ENCODE measurements around the gene DR1.
"Not testable (repeated sequence)": the region's sequence is repeated elsewhere in the genome, so short reads cannot be mapped to it uniquely, and the experiment has no call there.

Gene DR1

DNA sequence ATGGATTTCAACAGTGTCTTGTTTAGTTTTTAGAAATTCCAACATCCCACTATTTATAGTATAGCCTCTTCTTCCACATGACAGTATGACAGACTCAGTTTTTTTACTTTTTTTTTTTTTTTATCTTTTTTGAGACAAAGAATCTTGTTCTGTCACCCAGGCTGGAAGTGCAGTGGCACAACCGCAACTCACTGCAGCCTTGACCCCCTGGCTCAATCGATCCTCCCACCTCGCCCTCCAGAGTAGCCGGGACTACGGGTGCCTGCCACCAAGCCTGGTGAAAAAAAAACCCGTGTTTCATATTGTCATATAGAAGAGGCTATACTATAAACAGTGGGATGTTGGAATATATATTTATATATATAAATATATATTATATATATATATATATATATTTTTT lies 1.2 kb upstream of the DR1 start:
- DNase-seq = no peak

DNA sequence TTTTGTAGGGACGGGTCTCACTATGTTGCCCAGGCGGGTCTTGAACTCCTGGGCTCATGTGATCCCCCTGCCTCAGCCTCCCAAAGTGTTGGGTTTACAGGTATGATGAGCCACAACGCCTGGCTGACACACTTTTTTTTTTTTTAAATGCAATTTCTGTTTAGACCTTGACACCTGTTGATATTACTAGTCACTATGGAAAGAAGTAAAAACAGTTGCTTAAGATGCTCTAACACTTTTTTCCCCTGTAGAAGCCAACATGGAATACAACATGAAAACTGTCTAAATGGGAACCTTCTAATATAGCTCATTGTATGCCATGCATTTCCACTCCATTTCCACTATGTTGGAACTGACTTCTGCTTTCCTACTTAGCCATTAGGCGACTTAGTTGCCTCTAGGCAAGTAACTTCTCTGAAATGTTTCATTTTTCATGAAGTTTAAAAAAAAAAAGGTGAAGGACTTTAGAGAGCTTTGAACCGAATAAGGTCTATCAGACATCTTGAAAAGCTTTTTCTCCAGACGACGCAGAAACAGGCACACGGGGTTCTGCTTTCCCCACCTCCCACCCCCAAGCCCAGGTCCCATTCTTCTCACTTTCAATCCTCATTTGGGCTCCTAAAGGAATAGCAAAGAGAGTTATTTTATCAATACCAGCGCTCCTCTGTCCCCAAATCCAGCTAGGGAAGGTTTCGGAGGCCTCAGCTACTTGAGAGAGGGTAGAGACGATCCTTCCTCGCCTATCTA lies 648 bp upstream of the DR1 start:
- no peak for DNase-seq

DNA sequence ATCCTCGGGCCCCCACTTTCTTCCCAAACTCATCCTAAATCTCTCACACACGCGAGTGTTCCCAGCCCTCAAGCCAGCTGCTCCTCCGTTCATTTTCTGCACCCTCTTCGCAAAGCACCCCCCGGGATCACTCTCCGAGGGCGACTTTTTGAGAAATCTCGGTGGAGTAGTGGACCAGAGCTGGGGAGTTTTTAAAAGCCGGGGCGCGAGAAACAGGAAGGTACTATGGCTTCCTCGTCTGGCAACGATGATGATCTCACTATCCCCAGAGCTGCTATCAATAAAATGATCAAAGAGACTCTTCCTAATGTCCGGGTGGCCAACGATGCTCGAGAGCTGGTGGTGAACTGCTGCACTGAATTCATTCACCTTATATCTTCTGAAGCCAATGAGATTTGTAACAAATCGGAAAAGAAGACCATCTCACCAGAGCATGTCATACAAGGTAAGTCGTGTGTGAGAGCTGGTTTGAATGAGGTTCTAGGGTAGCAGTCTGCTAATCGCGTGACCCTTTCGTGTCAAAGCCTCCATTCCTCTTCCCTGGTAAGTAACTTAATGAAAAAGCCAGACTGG lies 800 bp downstream of the DR1 start:
- DNase-seq = peak; percentile 49

DNA sequence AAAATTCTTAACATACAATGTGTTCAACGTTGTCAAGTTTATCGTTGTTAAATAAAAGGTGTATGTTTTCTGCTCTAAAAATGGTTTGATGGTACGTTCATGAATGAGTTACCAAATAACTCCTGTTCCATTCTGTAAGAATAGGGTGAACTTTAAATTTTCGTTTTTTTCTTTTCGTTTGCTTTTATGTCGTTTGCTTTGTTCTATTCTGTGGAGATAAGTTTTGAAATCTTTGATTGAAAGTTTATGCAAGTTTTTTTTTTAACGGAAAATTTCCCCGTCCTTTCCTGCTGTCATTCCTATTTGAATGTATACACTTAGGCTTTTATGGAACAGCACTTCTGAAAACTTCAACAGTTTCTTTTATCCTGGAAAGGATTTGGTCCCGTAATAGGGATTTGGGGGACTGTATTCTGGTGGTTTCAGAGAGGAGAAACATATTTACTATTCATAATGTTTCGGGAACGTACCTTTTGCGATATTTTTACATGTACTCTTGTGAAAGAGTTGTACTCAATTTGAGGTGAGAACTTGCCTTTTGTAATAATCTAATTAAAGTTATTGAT lies 1.7 kb downstream of the DR1 start:
- DNase-seq = no peak

DNA sequence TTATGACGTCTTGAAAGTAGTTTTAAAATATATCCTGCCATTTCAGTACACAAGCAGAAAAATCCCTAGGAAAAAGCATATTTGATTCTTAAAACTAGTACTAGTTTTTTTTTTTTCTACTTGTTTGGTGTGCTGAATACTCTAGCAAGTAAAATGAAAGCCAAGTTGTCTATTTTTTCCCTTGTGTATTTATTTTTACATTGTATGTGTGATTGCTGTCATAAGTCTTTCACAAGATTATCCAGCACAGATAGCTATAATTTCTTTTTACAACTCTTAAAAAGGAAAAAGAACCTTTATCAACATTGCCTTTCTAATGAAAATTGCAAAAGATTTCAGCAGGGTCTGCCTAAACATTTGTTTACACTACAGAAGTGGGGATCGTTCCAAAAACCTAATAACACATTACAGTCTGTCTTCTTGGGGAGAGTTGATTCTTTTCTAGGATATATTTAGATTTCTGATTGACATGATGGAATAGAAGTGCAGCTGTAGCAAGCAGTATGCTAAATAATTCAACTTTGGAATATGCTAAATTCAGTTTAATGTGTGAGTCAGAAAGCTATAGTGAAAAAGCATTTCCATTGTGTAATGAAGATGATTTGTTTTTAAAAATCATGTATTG lies 2.5 kb downstream of the DR1 start:
- no peak for DNase-seq

- DNase-seq = no peak
Observed at GRCh38 chr1:93349231-93350135, 3.8 kb downstream of the DR1 start.

GRCh38 chr1:93350322-93350721 lies 4.6 kb downstream of the DR1 start:
- DNase-seq = no peak

DNA sequence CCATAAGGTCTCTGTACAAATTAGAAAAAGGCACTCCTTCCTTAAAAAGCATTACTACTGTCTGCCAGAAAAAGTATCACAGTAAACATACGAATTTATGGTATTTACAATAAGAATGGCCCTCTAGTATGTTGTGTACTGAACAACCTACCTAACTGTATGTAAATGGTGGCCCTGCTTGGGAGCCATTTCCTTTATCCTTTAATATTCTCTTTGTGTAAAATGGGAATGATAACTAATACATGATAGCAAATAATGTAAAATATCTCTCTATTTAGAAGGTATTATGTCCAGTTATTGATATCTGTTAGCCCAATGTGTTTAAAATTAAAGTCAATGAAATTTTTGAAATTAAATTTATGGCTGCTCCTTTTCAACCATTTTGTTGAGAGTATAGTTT lies 5.2 kb downstream of the DR1 start:
- DNase-seq = no peak

GRCh38 chr1:93351346-93351745 lies 5.6 kb downstream of the DR1 start:
- DNase-seq = not testable (repeated sequence)

DNA sequence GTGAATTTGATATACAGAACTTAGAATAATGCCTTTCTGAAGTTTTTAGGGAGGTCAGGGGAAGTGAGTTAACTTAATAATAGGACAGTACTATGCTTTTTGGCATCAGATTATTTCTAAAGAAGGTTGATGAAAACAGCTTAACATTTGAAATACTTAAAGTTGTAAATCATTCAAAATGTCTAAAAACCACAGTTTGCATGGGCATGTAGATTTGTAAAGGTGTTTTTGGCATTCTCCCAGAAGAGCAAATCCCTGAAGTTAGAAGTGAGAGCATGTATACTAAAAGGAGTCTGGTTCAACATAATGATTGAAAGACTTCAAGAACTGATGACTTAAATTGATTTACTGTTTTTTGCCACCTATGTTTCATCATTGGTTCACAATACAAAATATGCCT lies 6.7 kb downstream of the DR1 start:
- DNase-seq = no peak

DNA sequence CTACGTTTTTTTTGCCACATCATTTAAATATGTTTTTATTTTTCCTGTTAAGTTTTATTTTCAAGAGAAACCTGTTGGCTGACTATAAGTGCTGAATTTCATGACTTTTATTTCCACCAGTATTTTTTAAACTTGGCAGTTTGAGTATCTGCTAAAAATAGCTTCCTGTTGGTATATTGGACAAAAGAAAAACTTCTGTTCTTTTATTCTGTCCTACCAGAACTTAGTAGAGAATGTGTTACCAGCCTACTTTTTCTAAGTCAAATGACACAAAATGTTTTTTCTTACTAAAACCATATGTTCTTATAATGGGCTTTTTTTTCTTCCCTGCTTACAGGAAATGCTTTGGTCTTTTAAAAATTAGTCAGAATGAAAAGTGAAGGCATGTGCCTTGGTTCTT lies 7.6 kb downstream of the DR1 start:
- no peak for DNase-seq

GRCh38 chr1:93354749-93355148 lies 9.0 kb downstream of the DR1 start:
- no peak for DNase-seq

- DNase-seq = no peak
Observed at GRCh38 chr1:93357242-93357641, 11.5 kb downstream of the DR1 start.

DNA sequence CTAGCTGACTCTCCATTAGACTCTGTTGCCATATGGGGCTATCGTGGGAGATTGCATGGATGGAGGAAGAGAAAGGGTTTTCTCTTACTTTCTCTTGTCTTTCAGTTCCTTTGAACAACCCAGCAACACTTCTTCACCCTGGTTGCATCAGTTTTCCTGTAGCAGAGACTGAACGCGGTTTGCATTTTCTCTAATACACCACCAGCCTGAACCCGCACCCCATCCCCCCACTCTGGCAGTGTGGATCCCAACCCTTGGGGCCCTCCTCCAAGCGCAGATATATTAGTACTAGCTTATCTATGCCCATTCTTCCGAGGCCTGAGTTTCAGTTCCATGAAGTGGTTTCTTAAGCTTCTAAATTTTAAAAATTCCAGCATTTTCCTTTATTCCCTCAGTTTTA lies 12.6 kb downstream of the DR1 start:
- no peak for DNase-seq

DNA sequence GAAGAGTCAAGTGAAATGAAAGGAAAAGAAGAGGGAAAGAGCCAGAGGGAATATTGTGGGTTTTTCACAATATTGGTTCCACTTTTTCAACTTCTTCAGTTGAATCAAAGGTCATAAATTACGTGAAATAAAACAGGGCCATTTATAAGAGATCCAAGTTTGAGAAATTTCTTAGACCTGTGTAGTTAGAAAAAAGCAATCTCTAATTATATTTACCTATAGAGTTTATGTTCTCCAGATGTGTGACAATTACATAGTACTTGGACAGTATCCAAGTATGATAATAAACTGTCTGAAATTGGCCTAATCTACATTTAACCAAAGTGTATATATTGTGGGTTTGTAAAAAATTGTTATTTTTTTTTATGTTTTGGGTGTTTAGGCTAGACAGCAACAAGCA lies 14.4 kb downstream of the DR1 start:
- no peak for DNase-seq

DNA sequence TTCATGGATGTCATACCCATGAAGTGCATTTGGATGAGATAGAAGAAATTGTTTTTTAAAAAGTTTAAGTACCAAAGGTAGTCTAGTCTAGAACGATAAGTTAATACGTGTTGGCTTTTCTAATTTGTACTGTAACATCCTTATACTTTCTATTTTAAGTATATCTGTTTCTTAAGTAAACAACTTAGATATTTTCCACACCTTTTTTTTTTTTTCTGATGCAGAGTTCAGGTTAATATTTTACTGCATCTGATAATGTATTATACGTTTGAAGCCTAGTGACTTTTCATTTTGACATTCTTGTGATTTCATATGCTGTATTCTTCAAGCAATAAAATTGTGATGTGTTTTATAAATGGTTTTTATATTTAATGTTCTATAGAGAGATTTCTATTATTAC lies 16.5 kb downstream of the DR1 start:
- DNase-seq = no peak

GRCh38 chr1:93365813-93366212 lies 20.1 kb downstream of the DR1 start:
- no peak for DNase-seq

DNA sequence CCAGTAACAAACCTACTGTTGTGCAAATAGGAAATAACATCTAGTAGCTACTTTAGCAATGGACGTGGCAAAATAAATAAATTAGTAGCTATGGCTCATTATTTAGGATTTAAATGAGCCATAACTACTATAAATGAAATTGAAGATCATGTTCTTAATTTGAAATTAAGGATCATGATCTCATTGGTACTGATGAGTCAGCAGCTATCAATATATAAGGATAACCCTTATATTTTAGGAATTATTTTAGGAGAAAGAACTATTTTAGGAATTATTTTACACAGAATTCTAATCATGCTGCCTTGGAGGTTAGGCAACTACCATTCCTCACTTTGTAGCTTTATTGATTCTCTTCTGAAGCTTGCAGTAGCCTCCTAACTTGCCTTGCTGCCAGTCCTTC lies 24.0 kb downstream of the DR1 start:
- DNase-seq = no peak

DNA sequence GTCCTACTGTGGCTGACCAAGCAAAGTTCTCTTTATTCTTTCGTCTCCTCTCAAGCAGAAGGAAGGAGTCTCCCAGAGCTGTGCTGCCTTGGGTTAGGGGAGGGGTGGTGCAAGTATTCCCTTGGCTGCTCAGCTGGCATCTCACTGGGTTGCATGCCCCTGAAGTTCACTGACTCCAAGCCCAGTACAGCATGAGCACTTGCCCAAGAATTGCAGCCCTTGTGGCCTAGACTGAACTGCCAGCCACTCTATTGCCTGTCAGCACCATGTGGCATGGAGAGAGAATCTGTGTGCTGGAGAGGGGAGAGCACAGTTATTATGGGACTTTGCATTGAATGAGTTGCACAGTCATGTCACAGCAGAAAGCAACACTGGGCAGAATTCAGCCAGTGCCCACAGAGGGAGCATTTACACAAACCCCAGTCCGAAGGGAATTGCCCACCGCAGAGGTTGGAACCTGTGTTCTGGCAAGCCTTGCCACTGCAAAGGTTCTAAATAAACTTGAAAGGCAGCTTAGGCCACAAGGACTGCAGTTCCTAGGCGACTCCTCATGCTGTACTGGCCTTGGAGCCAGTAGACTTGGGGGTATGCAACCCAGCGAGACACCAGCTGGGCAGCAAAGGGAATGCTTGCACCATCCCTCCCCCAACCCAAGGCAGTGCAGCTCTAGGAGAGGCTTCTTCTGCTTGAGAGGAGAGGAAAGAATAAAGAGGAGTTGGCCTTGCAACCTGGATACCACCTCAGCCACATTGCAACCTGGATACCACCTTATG lies 28.8 kb downstream of the DR1 start:
- DNase-seq = no peak

GRCh38 chr1:93384656-93385055 lies 38.9 kb downstream of the DR1 start:
- DNase-seq = no peak

DNA sequence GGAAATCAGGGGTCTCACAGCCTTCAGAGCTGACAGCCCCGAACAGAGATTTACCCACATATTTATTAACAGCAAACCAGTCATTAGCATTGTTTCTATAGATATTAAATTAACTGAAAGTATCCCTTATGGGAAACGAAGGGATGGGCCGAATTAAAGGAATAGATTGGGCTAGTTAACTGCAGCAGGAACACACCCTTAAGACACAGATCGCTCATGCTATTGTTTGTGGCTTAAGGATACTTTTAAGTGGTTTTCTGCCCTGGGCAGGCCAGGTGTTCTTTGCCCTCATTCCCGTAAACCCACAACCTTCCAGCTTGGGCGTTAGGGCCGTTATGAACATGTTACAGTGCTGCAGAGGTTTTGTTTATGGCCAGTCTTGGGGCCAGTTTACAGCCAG lies 40.6 kb downstream of the DR1 start:
- not testable (repeated sequence) for DNase-seq

DNA sequence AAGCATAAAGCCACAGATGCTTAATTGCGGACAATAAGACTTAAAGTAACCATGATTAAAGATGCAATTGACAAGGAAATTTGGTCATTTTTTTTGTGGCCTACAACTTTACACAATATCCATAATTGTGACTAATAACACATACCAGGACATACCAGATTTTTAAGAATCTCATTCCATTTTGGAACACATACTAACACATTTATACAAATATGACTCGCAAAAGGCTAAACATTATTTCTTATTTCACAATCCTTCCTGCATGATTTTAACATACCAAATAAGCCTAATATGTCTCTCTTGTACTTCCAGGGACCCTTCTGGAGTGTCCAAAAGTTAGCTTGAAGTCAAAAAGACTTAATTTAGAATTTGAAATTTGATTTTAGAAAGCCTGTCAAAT lies 48.8 kb downstream of the DR1 start:
- DNase-seq = no peak

Measured in right forelimb (tissue), 1 donor.